ENCODE results near the gene ENTREP1.
"Not testable (repeated sequence)": the region's sequence is repeated elsewhere in the genome, so short reads cannot be mapped to it uniquely, and the experiment has no call there.

ENTREP1 gene

DNA sequence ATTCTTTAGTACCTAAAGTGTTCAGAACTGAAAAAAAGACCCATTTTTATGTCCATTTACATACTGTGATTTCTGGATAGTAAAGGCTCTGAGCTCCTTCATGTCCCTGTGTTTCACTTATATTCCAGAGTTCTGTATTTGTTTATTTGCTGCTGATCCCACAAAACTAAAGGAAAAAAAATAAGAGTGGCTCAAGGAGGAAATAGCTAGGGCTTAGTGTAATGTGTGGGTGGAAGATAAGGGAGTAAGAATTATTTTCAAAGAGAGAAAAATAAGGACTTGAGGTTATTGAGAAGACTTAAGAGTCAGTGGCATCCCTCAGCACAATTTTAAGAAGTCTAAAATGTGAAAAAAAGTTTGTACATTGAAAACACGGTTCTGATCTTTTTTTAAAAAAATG is 46.0 kb downstream of the ENTREP1 start:
- DNase-seq (ENCODE audit: low spot score), result no peak

DNA sequence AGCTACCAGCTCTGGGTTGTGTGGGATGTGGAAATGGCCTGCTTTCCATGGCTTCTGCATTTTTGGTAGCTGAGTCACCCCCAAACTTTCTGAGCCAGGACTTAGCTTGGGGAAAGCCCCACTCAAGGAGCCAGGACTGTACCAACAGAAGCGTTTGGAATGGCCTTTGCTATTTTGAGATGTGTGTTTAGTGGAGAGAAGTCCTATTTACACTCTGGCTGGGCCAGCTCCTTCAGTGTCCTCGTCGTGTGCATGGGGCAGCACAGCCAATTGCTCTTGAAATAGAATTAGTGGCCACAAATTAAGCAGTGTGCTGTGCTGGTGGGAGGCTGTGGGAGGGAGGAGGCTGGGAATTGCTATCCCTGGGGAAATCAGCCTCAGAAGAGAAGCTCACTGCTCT is 51.6 kb downstream of the ENTREP1 start:
- DNase-seq (ENCODE audit: low spot score), result peak; percentile 93

DNA sequence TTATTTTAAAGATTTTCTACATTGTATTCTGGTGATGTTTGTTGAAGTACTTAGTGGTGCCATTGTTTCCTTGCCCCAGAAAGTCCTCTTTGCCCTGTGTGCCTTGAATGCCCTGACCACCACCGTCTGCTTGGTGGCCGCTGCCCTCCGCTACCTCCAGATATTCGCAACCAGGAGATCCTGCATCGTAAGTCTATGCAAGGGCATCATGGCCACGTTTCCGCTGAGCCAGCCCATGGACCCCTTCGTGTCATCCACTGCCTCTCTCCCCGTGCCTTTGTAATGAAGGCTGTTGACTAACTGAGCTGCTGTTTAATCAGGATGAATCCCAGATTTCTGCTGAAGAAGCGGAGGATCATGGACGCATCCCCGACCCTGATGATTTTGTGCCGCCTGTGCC is 52.3 kb downstream of the ENTREP1 start:
- DNase-seq (ENCODE audit: low spot score), result no peak

- no peak for DNase-seq (ENCODE audit: low spot score)
Observed at GRCh38 chr9:69377981-69378380, 53.0 kb downstream of the ENTREP1 start.

DNA sequence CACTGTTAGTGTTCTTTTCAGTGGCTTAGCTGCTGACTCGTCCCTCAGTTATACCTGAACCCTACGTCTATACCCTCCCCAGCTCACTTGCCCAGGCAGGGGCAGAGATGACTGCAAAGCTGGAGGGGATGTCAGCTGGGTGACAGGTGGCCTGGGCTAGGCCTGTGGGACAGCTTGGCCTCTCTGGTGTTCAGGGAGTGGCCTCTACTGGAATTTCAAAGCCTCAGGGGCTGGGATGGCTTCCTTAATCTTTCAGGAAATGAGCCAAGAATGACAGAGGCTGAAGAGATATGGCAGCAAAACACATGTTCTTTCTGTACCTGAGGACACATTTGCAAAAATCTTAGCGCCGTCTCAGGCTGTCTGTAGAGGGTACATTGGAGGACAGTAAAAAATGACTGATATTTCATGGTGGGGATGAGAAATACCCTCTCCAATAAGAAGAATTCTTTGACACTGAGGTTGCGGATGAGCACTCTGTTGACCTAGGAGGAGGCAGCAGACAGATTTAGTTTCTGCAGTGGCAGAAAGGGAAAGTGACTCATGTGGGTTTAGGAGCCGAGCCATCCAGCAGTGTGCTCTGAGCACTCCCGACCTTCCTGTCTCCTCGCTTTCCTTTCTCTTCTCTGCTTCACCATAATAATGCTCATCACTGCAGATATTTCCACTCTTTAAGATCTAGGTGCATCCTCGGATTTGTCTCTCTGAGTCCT is 54.4 kb downstream of the ENTREP1 start:
- DNase-seq (ENCODE audit: low spot score), result peak; percentile 82

GRCh38 chr9:69380301-69380700 is 55.3 kb downstream of the ENTREP1 start:
- no peak for DNase-seq (ENCODE audit: low spot score)

GRCh38 chr9:69380811-69381210 is 55.8 kb downstream of the ENTREP1 start:
- peak; percentile 81 for DNase-seq (ENCODE audit: low spot score)

GRCh38 chr9:69382135-69382534 is 57.1 kb downstream of the ENTREP1 start:
- no peak for DNase-seq (ENCODE audit: low spot score)

GRCh38 chr9:69385581-69386033 is 60.6 kb downstream of the ENTREP1 start:
- DNase-seq (ENCODE audit: low spot score), result peak; percentile 37

DNA sequence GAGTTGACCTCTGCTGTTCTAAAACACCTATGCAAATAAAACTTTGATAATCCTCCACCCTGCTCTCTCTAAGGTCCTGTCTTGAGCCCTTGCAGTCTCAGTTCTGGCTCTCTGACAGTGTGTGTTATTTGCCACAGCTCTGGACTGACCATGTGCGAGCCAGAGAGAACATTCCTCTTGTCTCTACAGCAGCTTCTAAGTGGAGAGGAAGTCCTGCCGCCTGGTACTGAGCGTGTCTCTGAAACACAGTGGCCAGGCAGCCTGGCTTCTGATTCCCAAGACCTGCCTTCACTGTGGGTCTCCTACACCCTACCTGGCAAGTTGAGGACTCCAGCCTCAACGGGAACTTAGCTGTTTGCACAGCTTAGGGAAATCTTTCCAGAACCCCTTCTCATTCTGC is 61.6 kb downstream of the ENTREP1 start:
- DNase-seq (ENCODE audit: low spot score), result no peak

GRCh38 chr9:69388596-69388995 is 63.6 kb downstream of the ENTREP1 start:
- DNase-seq (ENCODE audit: low spot score), result no peak

DNA sequence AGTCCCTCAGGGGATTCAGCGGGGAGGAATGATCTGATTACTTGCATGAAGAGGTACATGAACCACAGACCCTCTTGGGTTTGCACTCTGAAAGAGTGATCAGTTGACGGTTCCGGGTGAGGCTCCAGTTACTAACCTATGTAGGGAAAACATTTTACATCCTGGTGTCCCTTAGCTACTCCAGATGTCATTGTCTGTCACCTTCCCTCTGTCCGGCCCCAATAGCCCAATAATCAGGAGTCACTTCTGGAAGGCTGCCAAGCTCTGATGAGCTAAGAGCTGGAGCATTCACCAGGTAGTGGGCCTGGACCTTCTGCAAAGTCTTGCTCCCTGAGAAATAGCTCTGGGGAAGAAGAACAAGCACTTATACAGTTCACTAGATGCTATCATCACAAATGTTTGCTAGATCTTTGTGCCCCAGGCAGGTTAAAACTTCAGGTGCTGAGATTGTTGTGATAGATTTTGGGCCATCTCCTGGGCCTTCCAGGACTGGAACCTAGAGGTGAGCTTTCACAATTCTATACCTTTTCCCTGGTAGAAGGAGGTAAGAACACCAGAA is 64.5 kb downstream of the ENTREP1 start:
- DNase-seq (ENCODE audit: low spot score), result peak; percentile 43

DNA sequence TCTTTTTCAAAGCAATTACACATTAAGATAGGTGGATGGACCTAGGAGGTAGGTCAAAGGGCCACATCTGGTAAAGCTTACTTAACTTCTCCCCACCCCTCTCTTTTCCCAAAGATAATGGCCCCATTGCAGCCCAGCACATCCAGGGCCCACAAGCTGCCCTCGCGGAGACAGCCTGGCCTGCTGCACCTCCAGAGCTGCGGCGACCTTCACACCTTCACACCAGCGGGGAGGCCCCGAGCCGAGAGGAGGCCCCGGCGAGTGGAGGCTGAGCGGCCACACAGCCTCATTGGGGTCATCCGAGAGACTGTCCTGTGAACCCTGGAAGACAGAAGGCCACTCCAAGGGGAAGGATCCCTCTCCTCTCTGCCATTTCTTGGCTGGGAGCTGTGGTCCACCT is 66.5 kb downstream of the ENTREP1 start:
- DNase-seq (ENCODE audit: low spot score), result no peak

DNA sequence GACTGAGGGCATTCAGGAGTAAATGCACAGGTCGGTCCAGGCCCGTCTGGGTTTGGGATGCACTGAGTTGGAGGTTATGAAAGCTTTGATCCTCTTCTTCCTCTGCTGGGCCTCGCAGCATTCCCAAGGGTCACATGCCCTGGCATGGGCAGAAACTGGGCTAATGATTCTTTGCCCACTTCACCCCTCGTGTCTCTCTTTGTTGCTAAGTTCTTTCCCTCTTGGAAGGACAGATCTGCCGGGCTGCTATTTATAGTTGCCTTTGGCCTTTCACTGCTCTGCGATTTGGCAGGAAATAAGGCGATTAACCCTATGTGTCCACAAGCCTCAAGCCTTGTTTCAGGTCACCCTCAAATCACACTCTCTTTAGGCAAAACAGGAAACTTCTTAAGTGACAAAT is 66.9 kb downstream of the ENTREP1 start:
- DNase-seq (ENCODE audit: low spot score), result no peak

GRCh38 chr9:69392826-69393225 is 67.8 kb downstream of the ENTREP1 start:
- no peak for DNase-seq (ENCODE audit: low spot score)

DNA sequence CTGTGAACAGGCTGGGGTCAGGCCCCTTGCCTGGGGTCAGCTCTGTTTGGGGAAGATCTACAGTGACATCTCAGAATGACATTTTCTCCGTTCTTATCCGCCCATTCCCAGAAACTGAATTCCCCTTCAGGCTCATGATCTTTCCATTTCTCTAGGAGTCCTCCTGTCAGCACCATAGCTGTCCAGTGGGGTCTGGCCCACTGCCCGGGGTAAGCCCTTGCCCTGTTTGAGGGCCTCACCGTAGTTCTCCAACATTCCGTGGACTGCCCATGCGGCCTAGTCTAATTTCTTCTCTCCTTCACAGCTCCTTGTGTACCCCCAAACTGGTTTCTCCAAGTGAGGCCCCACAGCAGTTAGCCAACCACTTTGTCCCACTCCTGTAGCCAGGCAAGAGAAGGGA is 68.4 kb downstream of the ENTREP1 start:
- no peak for DNase-seq (ENCODE audit: low spot score)

DNA sequence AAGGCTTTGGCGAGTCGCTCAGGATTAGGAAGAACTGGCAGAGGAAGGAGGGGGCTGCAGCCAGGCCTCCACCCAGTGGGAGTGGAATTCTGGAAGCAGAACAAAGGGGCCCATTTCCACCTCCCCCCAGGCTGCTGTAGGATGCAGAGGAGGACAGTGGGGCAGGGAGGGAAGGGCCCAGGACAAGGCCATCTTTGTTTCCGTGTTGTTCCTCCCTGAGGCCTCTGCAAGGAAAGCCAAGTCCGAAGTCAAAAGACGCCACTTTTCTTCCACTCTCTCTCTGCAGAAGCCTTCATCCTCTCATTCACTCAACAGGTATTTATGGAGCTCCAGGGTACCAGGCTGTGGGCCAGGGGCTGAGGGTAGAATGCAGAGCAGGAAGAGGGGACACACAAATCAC is 70.7 kb downstream of the ENTREP1 start:
- no peak for DNase-seq (ENCODE audit: low spot score)

DNA sequence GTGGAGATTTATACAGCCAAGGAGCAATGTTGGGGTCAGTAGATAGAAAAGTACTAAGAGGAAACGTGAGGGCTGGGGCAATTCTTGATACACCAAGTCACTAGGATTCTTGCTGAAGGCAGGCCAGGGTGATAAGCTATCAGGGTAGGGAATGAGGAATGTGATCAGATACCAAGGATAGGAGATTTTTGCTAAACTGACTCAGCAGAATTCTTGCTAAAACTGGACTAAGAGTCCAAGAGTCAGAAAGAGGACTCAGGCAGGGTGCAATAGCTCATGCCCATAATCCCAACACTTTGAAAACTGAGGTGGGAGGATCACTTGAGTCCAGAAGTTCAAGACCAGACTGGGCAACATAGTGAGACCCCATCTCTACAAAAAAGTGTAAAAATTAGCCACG is 71.7 kb downstream of the ENTREP1 start:
- DNase-seq (ENCODE audit: low spot score), result no peak

- DNase-seq (ENCODE audit: low spot score), result no peak
Observed at GRCh38 chr9:69397384-69398214, 72.6 kb downstream of the ENTREP1 start.

- DNase-seq (ENCODE audit: low spot score), result peak; percentile 73
Observed at GRCh38 chr9:69400470-69400869, 75.5 kb downstream of the ENTREP1 start.

GRCh38 chr9:69409936-69410335 is 84.9 kb downstream of the ENTREP1 start:
- not testable (repeated sequence) for DNase-seq (ENCODE audit: low spot score)

DNA sequence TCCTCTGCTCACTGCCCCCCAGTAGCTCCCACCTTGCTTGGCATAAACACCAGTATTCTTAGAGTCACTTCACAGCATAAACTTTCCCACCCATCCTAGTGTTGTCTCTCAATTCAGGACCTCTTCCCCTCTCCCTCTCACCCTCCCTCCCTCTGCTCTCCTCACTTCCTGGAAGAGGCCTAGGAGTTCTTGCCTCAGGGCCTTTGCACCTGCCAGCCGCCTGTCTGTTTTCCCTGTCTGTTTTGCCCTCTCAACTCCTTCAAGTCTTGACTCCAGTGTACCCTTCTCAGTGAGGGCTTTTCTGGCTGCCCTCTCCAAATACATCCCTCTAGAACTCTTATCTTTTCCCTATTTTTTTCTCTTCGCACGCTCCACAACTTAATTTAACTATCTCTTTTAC is 86.2 kb downstream of the ENTREP1 start:
- DNase-seq (ENCODE audit: low spot score), result no peak

All from kidney tubule cell (primary cell).